GM12878 (cell line): Measurements from ENCODE around the gene S100A8. TPM values are rescaled to one million over a fixed set of nuclear protein-coding genes. Genes with fewer than 3 reads are reported as not detected.
"Not testable (repeated sequence)": the region's sequence is repeated elsewhere in the genome, so short reads cannot be mapped to it uniquely, and the experiment has no call there.

ENCODE experiments used
- ATAC-seq: fragments of 200-7000 bp; cut with Tn5 transposase; 3 replicates; pipeline ENCODE4 v1.9.1; 2020; ENCODE audit warnings: mild to moderate bottlenecking, moderate library complexity
- BruUV-seq: library from RNA; stranded (reverse); fragments of 400-500 nt; replicated peaks from 2 replicates; lab custom pipeline; 2021; lab: Mats Ljungman, UMichigan
- CTCF ChIA-PET: fragments of 300-600 bp; sonication (Branson Sonifier 250); formaldehyde crosslinking; extraction: SDS; loops from one replicate; lab custom pipeline; 2021; ENCODE audit warnings: inconsistent platforms; lab: Yijun Ruan, JAX
- POLR2A ChIA-PET: fragments of 350-600 bp; formaldehyde crosslinking; extraction: SDS; loops from one replicate; lab custom pipeline; 2021; ENCODE audit warnings: inconsistent platforms; lab: Charles Lee
- RAD21 ChIA-PET: fragments of 300-600 bp; sonication (Branson Sonifier 250); formaldehyde crosslinking; loops from one replicate; lab custom pipeline; 2023; ENCODE audit warnings: antibody characterized with exemption; ENCODE audit not compliant: unreplicated experiment; lab: Charles Lee
- SMC1A ChIA-PET: fragments of 300-600 bp; sonication (Branson Sonifier 250); formaldehyde crosslinking; loops from one replicate; lab custom pipeline; 2023; ENCODE audit not compliant: unreplicated experiment, uncharacterized antibody; lab: Charles Lee
- DNase-seq: peaks from one replicate; pipeline ENCODE4 v3.0.0-alpha.2; 2011; ENCODE audit warnings: low read depth, low spot score
- FAIRE-seq: peaks from 3 replicates; lab custom pipeline; 2011; peaks lifted over from hg19 to GRCh38; lab: Jason Lieb, UNC
- H2AFZ ChIP-seq: 2 replicates; pipeline ENCODE4 v1.6.0; 2011; ENCODE audit warnings: low read depth, low read length, control low read depth; ENCODE audit not compliant: control insufficient read depth
- H3K27ac ChIP-seq: 2 replicates; pipeline ENCODE4 v1.5.1; 2011; ENCODE audit warnings: control low read depth; ENCODE audit not compliant: control insufficient read depth, insufficient read depth
- H3K27me3 ChIP-seq, 2 experiments: replicated peaks in 1 of 2; 2 replicates each; pipeline versions ENCODE4 v1.6.0 to v1.6.1; 2011; ENCODE audit warnings: low read length in 1 of 2; ENCODE audit not compliant: control insufficient read depth in 2 of 2, insufficient read depth in 2 of 2
- H3K36me3 ChIP-seq, 2 experiments: 2 replicates each; pipeline ENCODE4 v1.5.1; 2011; ENCODE audit warnings: low read length in 1 of 2; ENCODE audit not compliant: control insufficient read depth in 2 of 2, insufficient read depth in 2 of 2
- H3K4me1 ChIP-seq: 2 replicates; pipeline ENCODE4 v1.6.1; 2011; ENCODE audit warnings: mild to moderate bottlenecking, low read length, moderate library complexity, mixed read lengths; ENCODE audit not compliant: control insufficient read depth, insufficient read depth
- H3K4me2 ChIP-seq: 2 replicates; pipeline ENCODE4 v1.6.0; 2011; ENCODE audit warnings: control low read depth; ENCODE audit not compliant: control insufficient read depth, insufficient read depth
- H3K4me3 ChIP-seq: fragments of 200-600 bp; sonication (generic); 2 replicates; pipeline ENCODE4 v1.5.1; 2016
- H3K79me2 ChIP-seq: 2 replicates; pipeline ENCODE4 v1.6.0; 2011; ENCODE audit warnings: low read length; ENCODE audit not compliant: control insufficient read depth, insufficient read depth
- H3K9ac ChIP-seq: 2 replicates; pipeline ENCODE4 v1.8.0; 2011; ENCODE audit warnings: low read length, control low read depth, mixed read lengths; ENCODE audit not compliant: control insufficient read depth, insufficient read depth
- H3K9me3 ChIP-seq: replicated peaks from 3 replicates; pipeline ENCODE4 v1.5.1; 2011; ENCODE audit warnings: mild to moderate bottlenecking, low read length; ENCODE audit not compliant: control insufficient read depth, insufficient read depth
- H4K20me1 ChIP-seq: 2 replicates; pipeline ENCODE4 v1.6.0; 2011; ENCODE audit not compliant: control insufficient read depth, insufficient read depth
- BACH1 ChIP-seq: fragments of 450-650 bp; IDR thresholded peaks from 2 replicates; pipeline ENCODE4 v1.6.1; 2017; ENCODE audit warnings: mild to moderate bottlenecking, borderline replicate concordance
- BHLHE40 ChIP-seq, 2 experiments: fragments of 450-650 bp in 1 of 2; IDR thresholded peaks; 2 replicates each; pipeline ENCODE4 v1.6.1; 2011 to 2017; ENCODE audit warnings: low read depth in 2 of 2, borderline replicate concordance in 1 of 2, improper control_type of control experiment in 1 of 2, low read length in 1 of 2, mild to moderate bottlenecking in 1 of 2
- BRCA1 ChIP-seq: IDR thresholded peaks from 2 replicates; pipeline ENCODE4 v1.6.1; 2011; ENCODE audit warnings: low read depth, low read length, improper control_type of control experiment
- HDAC6 ChIP-seq: fragments of 200-600 bp; sonication (generic); IDR thresholded peaks from one replicate; pipeline ENCODE4 v1.8.0; 2017; ENCODE audit warnings: antibody characterized with exemption; ENCODE audit not compliant: unreplicated experiment
- KAT2A ChIP-seq: conservative IDR thresholded peaks from 2 replicates; pipeline ENCODE4 v1.6.1; 2011; ENCODE audit warnings: low read depth, low read length; ENCODE audit not compliant: control insufficient read depth
- MXI1 ChIP-seq: fragments of 150-350 bp; IDR thresholded peaks from 2 replicates; pipeline ENCODE4 v1.6.1; 2011; ENCODE audit warnings: low read depth, mild to moderate bottlenecking, inconsistent platforms, low read length, improper control_type of control experiment
- SMARCA5 ChIP-seq: fragments of 450-650 bp; IDR thresholded peaks from 2 replicates; pipeline ENCODE4 v1.6.1; 2017; ENCODE audit warnings: mild to moderate bottlenecking
- STAT3 ChIP-seq: IDR thresholded peaks from 2 replicates; pipeline ENCODE4 v1.6.1; 2011; ENCODE audit warnings: low read depth, low read length, improper control_type of control experiment
- ZSCAN29 ChIP-seq: fragments of 450-650 bp; IDR thresholded peaks from 2 replicates; pipeline ENCODE4 v1.6.1; 2017; ENCODE audit warnings: mild to moderate bottlenecking, moderate library complexity
- WGBS: methylation state at CpG from one replicate; pipeline ENCODE4 v1.1.6; 2016; ENCODE audit warnings: low lambda C conversion rate; ENCODE audit not compliant: insufficient replicate concordance, insufficient coverage; ENCODE audit errors: missing lambda C conversion rate; 5-methylcytosine and 5-hydroxymethylcytosine counted together
- in situ Hi-C: fragments of 300-500 bp; cut with MboI; formaldehyde crosslinking; loops from 9 replicates; pipeline ENCODE4 v1.14.3; 2018; ENCODE audit warnings: mixed read lengths
- intact Hi-C: fragments of 100-400 bp; cut with micrococcal nuclease; formaldehyde crosslinking; loops from one replicate; pipeline ENCODE4 v1.14.2; 2022; ENCODE audit not compliant: unreplicated experiment
- polyA plus RNA-seq, 11 experiments: library from polyadenylated mRNA; depleted of rRNA in 4 of 11; unstranded in 6 of 11; stranded (reverse) in 5 of 11; fragments of >200 nt; fragmentation: Nextera tagmentation in 4 of 11; fragmentation: Illumina TruSeq in 1 of 11; extraction: Ambion mirVana in 4 of 11; extraction: Trizol in 1 of 11; gene quantifications; 1 replicate in 1 of 11; 2 replicates in 10 of 11; pipeline versions ENCODE4 v1.2.1 to v1.2.3, GENCODE V29; 2011 to 2016; ENCODE audit warnings: inconsistent platforms in 2 of 11, missing spikeins in 2 of 11, low read depth in 1 of 11
- total RNA-seq, 4 experiments: library from RNA; depleted of rRNA in 3 of 4; stranded (reverse); fragments of >200 nt in 3 of 4; fragmentation: Illumina TruSeq in 1 of 4; extraction: Trizol in 1 of 4; gene quantifications; 2 replicates each; pipeline versions ENCODE4 v1.2.1 to v1.2.3, GENCODE V29; 2013 to 2021
- TF ChIP-seq, protein P1 (sequence below): fragments of 450-650 bp; formaldehyde crosslinking; IDR thresholded peaks from 2 replicates; pipeline ENCODE4 v1.4.0; 2022; ENCODE audit warnings: mild to moderate bottlenecking, moderate library complexity

Gene S100A8
- total and polyA plus RNA-seq, 10 of the 15 experiments (the other 5 are each of a cell fraction or from before 2014, with no cell fraction given), result 0.28 TPM; not detected in 9

DNA sequence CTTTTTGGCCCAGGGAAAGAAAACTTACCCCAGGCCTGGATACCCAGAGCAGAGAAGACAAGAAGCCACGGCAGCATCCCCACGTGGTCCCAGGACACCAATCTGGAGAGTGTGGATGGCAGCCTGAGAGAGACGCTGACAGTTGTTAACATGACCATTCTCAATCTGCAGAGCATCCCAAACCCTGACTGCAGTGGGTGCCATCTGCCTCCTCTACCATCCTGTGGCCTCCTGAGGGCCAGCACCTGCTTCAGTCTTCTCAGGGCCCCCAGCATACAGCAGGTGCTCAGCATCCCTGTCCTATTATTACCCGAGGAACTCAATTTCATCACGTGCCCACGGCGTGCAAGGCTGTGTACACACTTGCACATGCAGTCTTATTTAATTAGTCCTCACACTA, 43.0 kb downstream of the S100A8 start:
- WGBS, result 54% methylated on average over 7 of the region's 7 CpGs
- TF ChIP-seq KAT2A (no peak), ZSCAN29 (no peak), HDAC6 (no peak), MXI1 (no peak), BACH1 (no peak), STAT3 (no peak), SMARCA5 (no peak), BRCA1 (no peak), BHLHE40 (IDR thresholded peaks at IDR 0.05; ENCODE audit: borderline replicate concordance in 1 of 2, low read depth in 2 of 2, low read length in 1 of 2) (no peak)
- TF ChIP-seq, protein P1, sequence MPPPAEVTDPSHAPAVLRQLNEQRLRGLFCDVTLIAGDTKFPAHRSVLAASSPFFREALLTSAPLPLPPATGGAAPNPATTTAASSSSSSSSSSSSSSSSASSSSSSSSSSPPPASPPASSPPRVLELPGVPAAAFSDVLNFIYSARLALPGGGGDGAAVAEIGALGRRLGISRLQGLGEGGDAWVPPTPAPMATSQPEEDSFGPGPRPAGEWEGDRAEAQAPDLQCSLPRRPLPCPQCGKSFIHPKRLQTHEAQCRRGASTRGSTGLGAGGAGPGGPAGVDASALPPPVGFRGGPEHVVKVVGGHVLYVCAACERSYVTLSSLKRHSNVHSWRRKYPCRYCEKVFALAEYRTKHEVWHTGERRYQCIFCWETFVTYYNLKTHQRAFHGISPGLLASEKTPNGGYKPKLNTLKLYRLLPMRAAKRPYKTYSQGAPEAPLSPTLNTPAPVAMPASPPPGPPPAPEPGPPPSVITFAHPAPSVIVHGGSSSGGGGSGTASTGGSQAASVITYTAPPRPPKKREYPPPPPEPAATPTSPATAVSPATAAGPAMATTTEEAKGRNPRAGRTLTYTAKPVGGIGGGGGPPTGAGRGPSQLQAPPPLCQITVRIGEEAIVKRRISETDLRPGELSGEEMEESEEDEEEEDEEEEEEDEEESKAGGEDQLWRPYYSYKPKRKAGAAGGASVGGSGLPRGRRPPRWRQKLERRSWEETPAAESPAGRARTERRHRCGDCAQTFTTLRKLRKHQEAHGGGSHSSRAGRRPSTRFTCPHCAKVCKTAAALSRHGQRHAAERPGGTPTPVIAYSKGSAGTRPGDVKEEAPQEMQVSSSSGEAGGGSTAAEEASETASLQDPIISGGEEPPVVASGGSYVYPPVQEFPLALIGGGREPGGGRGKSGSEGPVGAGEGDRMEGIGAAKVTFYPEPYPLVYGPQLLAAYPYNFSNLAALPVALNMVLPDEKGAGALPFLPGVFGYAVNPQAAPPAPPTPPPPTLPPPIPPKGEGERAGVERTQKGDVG (CRISPR knock-in tag), result no peak
- RAD21 ChIA-PET, result interaction anchor here (1.2 to 8.4 kb wide), 2 partner anchors 56 to 147 kb away, joined by 7 to 94 read pairs; no protein-coding TSS in a partner anchor

DNA sequence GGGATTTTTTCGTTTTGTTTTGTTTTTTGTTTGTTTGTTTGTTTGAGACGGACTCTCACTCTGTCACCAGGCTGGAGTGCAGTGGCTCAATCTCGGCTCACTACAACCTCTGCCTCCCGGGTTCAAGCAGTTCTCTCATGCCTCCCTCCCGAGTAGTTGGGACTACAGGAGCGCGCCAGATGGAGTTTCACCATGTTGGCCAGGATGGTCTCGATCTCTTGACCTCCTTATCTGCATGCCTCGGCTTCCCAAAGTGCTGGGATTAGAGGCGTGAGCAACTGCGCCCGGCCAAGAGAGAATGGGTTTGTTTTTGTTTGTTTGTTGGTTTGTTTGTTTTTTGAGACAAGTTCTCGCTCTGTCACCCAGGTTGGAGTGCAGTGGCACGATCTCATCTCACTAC, 43.8 kb downstream of the S100A8 start:
- H2AFZ ChIP-seq, H3K4me2 ChIP-seq, ATAC-seq, H3K36me3 ChIP-seq, intact Hi-C loops, DNase-seq, H3K27me3 ChIP-seq, BruUV-seq, FAIRE-seq, H3K27ac ChIP-seq, H4K20me1 ChIP-seq, H3K9ac ChIP-seq, H3K9me3 ChIP-seq, in situ Hi-C loops, H3K4me3 ChIP-seq: not testable (repeated sequence)
- POLR2A ChIA-PET, result interaction anchor here (0.5 to 2.6 kb wide), 3 partner anchors 10 to 114 kb away, joined by 3 to 10 read pairs (median 8); no protein-coding TSS in a partner anchor
- SMC1A ChIA-PET, result interaction anchor here (1.3 to 1.9 kb wide), 9 partner anchors 10 to 226 kb away, joined by 3 to 12 read pairs (median 4); partner anchors contain the start of gene S100A6
- Histone ChIP-seq H3K4me1 (peaks cover 28% of the 10 kb centered on the region), H3K79me2 (peaks cover 14% of the 10 kb centered on the region)
- RAD21 ChIA-PET, result interaction anchor here (0.7 to 2.4 kb wide), 7 partner anchors 10 to 219 kb away, joined by 3 to 12 read pairs (median 6); partner anchors contain the start of genes PGLYRP3, S100A2 and S100A9
- CTCF ChIA-PET, result interaction anchor here (1.4 to 5.8 kb wide), 5 partner anchors 7 to 148 kb away, joined by 3 to 54 read pairs (median 5); no protein-coding TSS in a partner anchor
- 35% methylated on average over 14 of the region's 14 CpGs for WGBS

More for the DNA sequence above, 43.0 kb downstream of the S100A8 start:
- DNase-seq (no peak), ATAC-seq (no peak), FAIRE-seq (no peak)
- peaks cover 28% of the 10 kb centered on the region for H3K4me1 ChIP-seq
- no peak overlapping the region for H3K27ac ChIP-seq
- POLR2A ChIA-PET, result no interaction called here
- H3K9ac ChIP-seq, result no peak overlapping the region
- no TSS peak for BruUV-seq
- H3K79me2 ChIP-seq, result peaks cover 6% of the 10 kb centered on the region
- H3K4me2 ChIP-seq, result no peak overlapping the region
- SMC1A ChIA-PET, result interaction anchor here (1.2 kb wide), 1 partner anchor 147 kb away, joined by 4 read pairs; no protein-coding TSS in a partner anchor
- no peak overlapping the region for H3K4me3 ChIP-seq
- no peaks in the 10 kb centered on the region for H3K27me3 ChIP-seq
- intact Hi-C loops (no loop called here), in situ Hi-C loops (no loop called here)
- no peak overlapping the region for H2AFZ ChIP-seq
- CTCF ChIA-PET, result interaction anchor here (0.7 to 8.6 kb wide), 4 partner anchors 114 to 279 kb away, joined by 3 to 326 read pairs (median 4); partner anchors contain the start of gene S100A13
- H4K20me1 ChIP-seq, result no peaks in the 10 kb centered on the region
- no peaks in the 10 kb centered on the region for H3K36me3 ChIP-seq
- no peaks in the 10 kb centered on the region for H3K9me3 ChIP-seq
